ENCODE data around the gene GH1. TPM values are rescaled to one million over a fixed set of nuclear protein-coding genes. Genes with fewer than 3 reads are reported as not detected.
"Not testable (repeated sequence)": the region's sequence is repeated elsewhere in the genome, so short reads cannot be mapped to it uniquely, and the experiment has no call there.

GH1 gene
- total RNA-seq, 1 experiment from 2014 or later, result not detected

GRCh38 chr17:63871646-63872365, 46.8 kb downstream of the GH1 start:
- DNase-seq (ENCODE audit: low read depth, low spot score); H3K27me3 ChIP-seq (ENCODE audit: insufficient read depth, low read length); BruUV-seq (replicated peaks); H3K79me2 ChIP-seq (ENCODE audit: insufficient read depth, low read length); H3K4me2 ChIP-seq (ENCODE audit: low read length); H3K9ac ChIP-seq (ENCODE audit: low read length); H3K4me1 ChIP-seq (ENCODE audit: control insufficient read depth in 1 of 2, insufficient read depth in 2 of 2, low read length in 2 of 2); H4K20me1 ChIP-seq (ENCODE audit: insufficient read depth); H2AFZ ChIP-seq (ENCODE audit: low read depth, low read length, poor library complexity, severe bottlenecking); ATAC-seq; H3K9me2 ChIP-seq (ENCODE audit: insufficient read depth); intact Hi-C loops (cut with micrococcal nuclease); H3K27ac ChIP-seq (ENCODE audit: low read depth, low read length); H3K4me3 ChIP-seq (replicated peaks in 1 of 2; ENCODE audit: low read depth in 1 of 2, low read length in 2 of 2); RAD21 ChIA-PET (ENCODE audit: low non-redundant PET in 1 of 2, low total read pairs in 2 of 2, uncharacterized antibody in 2 of 2, unreplicated experiment in 2 of 2); CTCF ChIA-PET; POLR2A ChIA-PET; H3K36me3 ChIP-seq (ENCODE audit: control insufficient read depth in 1 of 2, insufficient read depth in 2 of 2, low read length in 2 of 2); H3K9me3 ChIP-seq (ENCODE audit: control insufficient read depth in 1 of 2, insufficient read depth in 1 of 2, low read depth in 1 of 2, low read length in 2 of 2): not testable (repeated sequence)

GRCh38 chr17:63870292-63870665, 48.4 kb downstream of the GH1 start:
- H3K9me3 ChIP-seq (ENCODE audit: control insufficient read depth in 1 of 2, insufficient read depth in 1 of 2, low read depth in 1 of 2, low read length in 2 of 2); POLR2A ChIA-PET; H3K27ac ChIP-seq (ENCODE audit: low read depth, low read length); H2AFZ ChIP-seq (ENCODE audit: low read depth, low read length, poor library complexity, severe bottlenecking); ATAC-seq; H3K9ac ChIP-seq (ENCODE audit: low read length); H3K4me2 ChIP-seq (ENCODE audit: low read length); H3K36me3 ChIP-seq (ENCODE audit: control insufficient read depth in 1 of 2, insufficient read depth in 2 of 2, low read length in 2 of 2); BruUV-seq (replicated peaks); H3K27me3 ChIP-seq (ENCODE audit: insufficient read depth, low read length); H3K9me2 ChIP-seq (ENCODE audit: insufficient read depth); RAD21 ChIA-PET (ENCODE audit: low non-redundant PET in 1 of 2, low total read pairs in 2 of 2, uncharacterized antibody in 2 of 2, unreplicated experiment in 2 of 2); H3K79me2 ChIP-seq (ENCODE audit: insufficient read depth, low read length); DNase-seq (ENCODE audit: low read depth, low spot score); H4K20me1 ChIP-seq (ENCODE audit: insufficient read depth); H3K4me3 ChIP-seq (replicated peaks in 1 of 2; ENCODE audit: low read depth in 1 of 2, low read length in 2 of 2); intact Hi-C loops (cut with micrococcal nuclease): not testable (repeated sequence)
- peaks cover 0 to 13% of the 10 kb centered on the region in 2 experiments; a peak in 2 of 4 replicates for H3K4me1 ChIP-seq (ENCODE audit: control insufficient read depth in 1 of 2, insufficient read depth in 2 of 2, low read length in 2 of 2)
- CTCF ChIA-PET, result interaction anchor here (1.1 to 1.7 kb wide), 5 partner anchors 10 to 263 kb away, joined by 3 to 6 read pairs (median 4); partner anchors contain the start of gene GH2
